ENCODE data around the gene SPATA25.

DNA sequence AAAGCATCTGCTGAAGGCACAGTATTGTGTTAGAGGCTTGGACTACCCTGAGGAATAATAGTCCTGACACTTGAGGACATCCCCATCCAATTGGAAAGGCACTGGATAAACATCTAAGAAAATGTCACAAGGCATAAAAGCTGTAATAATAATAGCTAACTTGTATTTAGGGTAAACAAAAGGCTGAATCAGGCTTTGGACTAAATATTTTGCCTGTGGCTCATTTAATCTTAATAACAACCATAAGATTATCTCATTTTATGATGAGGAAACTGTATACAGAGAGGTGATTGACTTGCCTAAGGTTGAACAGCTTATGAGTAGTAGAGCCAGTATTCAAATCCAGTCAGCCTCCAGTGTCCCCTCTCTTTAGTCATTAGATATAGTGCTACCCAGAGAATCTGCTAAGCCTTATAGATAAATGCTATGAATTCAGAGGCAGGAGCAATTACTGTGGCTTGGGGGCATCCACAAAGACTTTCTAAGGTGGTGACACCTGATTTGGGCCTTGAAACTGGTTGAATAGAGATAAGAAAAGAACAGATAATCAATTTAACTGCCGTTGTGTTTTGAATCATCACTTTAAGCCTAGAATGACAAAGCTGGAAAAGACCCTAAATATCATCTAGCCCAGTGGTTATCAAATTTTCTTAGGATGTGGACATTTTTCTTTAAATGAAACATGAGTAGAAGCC is 13.9 kb downstream of the SPATA25 start:
- TF ChIP-seq, protein P1, sequence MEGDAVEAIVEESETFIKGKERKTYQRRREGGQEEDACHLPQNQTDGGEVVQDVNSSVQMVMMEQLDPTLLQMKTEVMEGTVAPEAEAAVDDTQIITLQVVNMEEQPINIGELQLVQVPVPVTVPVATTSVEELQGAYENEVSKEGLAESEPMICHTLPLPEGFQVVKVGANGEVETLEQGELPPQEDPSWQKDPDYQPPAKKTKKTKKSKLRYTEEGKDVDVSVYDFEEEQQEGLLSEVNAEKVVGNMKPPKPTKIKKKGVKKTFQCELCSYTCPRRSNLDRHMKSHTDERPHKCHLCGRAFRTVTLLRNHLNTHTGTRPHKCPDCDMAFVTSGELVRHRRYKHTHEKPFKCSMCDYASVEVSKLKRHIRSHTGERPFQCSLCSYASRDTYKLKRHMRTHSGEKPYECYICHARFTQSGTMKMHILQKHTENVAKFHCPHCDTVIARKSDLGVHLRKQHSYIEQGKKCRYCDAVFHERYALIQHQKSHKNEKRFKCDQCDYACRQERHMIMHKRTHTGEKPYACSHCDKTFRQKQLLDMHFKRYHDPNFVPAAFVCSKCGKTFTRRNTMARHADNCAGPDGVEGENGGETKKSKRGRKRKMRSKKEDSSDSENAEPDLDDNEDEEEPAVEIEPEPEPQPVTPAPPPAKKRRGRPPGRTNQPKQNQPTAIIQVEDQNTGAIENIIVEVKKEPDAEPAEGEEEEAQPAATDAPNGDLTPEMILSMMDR (IDR thresholded peaks at IDR 0.05; ENCODE audit: low read depth, low read length, missing input control): no peak
- TF ChIP-seq JUND (IDR thresholded peaks at IDR 0.05) (no peak), EGR1 (IDR thresholded peaks at IDR 0.05; ENCODE audit: low read depth in 2 of 2) (no peak), TAF1 (conservative IDR thresholded peaks at IDR 0.05) (no peak), YY1 (IDR thresholded peaks at IDR 0.05) (no peak), NR2F2 (IDR thresholded peaks at IDR 0.05) (no peak), RAD21 (IDR thresholded peaks at IDR 0.05) (no peak), REST (IDR thresholded peaks at IDR 0.05) (no peak), GABPA (IDR thresholded peaks at IDR 0.05 in 1 of 2, conservative IDR thresholded peaks at IDR 0.05 in 1 of 2) (no peak), MAX (IDR thresholded peaks at IDR 0.05) (no peak), FOXA1 (IDR thresholded peaks at IDR 0.05) (no peak), SP1 (IDR thresholded peaks at IDR 0.05) (no peak)
- TF ChIP-seq, protein P2, sequence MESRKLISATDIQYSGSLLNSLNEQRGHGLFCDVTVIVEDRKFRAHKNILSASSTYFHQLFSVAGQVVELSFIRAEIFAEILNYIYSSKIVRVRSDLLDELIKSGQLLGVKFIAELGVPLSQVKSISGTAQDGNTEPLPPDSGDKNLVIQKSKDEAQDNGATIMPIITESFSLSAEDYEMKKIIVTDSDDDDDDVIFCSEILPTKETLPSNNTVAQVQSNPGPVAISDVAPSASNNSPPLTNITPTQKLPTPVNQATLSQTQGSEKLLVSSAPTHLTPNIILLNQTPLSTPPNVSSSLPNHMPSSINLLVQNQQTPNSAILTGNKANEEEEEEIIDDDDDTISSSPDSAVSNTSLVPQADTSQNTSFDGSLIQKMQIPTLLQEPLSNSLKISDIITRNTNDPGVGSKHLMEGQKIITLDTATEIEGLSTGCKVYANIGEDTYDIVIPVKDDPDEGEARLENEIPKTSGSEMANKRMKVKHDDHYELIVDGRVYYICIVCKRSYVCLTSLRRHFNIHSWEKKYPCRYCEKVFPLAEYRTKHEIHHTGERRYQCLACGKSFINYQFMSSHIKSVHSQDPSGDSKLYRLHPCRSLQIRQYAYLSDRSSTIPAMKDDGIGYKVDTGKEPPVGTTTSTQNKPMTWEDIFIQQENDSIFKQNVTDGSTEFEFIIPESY (IDR thresholded peaks at IDR 0.05): no peak
- TF ChIP-seq, protein P3, sequence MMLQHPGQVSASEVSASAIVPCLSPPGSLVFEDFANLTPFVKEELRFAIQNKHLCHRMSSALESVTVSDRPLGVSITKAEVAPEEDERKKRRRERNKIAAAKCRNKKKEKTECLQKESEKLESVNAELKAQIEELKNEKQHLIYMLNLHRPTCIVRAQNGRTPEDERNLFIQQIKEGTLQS (IDR thresholded peaks at IDR 0.05): no peak

Measured in liver (tissue), 3 donors.